ENCODE data around the gene TEX28. TPM values are rescaled to one million over a fixed set of nuclear protein-coding genes. Genes with fewer than 3 reads are reported as not detected.

Gene TEX28
- total RNA-seq, 1 experiment from 2014 or later: not detected

DNA sequence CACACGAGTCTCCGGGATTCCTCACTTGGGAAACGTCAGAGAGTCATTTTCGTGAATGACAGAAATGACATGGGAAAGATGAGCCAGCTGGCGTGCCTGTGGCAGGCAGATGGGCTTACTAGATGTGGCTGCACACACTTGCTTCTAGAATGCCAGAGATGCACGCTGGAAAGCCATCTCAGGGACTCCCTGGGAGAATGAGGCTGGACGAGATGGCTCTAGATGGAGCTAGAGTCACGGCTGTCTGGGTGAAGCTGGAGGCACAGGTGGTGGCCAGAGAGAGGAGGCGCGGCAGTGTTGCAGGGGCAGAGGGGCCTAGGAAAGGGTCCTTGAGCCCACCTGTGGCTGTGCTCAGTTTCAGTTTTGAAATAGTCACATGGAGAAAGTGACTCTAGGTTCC, 26.7 kb upstream of the TEX28 start:
- no peaks in the 10 kb centered on the region for H3K36me3 ChIP-seq
- H3K27me3 ChIP-seq: peaks cover 7% of the 10 kb centered on the region; the same call in 1 of the 2 replicates
- H3K27ac ChIP-seq: no peak overlapping the region
- peaks cover 7% of the 10 kb centered on the region for H3K4me1 ChIP-seq
- H3K9me3 ChIP-seq (replicated peaks): no peaks in the 10 kb centered on the region
- DNase-seq: peak in 1 of 2 experiments; percentile 9
- H3K4me3 ChIP-seq: no peak overlapping the region

- peaks cover 7% of the 10 kb centered on the region; the same call in 1 of the 2 replicates for H3K27me3 ChIP-seq
- H3K27ac ChIP-seq: no peak overlapping the region
- no peaks in the 10 kb centered on the region for H3K9me3 ChIP-seq (replicated peaks)
- no peaks in the 10 kb centered on the region for H3K36me3 ChIP-seq
- H3K4me3 ChIP-seq: no peak overlapping the region
- peaks cover 7% of the 10 kb centered on the region for H3K4me1 ChIP-seq
- DNase-seq: no peak
Observed at GRCh38 chrX:154321152-154321551, 26.2 kb upstream of the TEX28 start.

GRCh38 chrX:154320406-154320805, 25.5 kb upstream of the TEX28 start:
- Histone ChIP-seq H3K4me3 (no peak overlapping the region), H3K9me3 (replicated peaks) (no peaks in the 10 kb centered on the region), H3K27ac (no peak overlapping the region), H3K27me3 (peaks cover 7% of the 10 kb centered on the region; the same call in 1 of the 2 replicates), H3K36me3 (no peaks in the 10 kb centered on the region), H3K4me1 (peaks cover 6% of the 10 kb centered on the region)
- DNase-seq: no peak

DNA sequence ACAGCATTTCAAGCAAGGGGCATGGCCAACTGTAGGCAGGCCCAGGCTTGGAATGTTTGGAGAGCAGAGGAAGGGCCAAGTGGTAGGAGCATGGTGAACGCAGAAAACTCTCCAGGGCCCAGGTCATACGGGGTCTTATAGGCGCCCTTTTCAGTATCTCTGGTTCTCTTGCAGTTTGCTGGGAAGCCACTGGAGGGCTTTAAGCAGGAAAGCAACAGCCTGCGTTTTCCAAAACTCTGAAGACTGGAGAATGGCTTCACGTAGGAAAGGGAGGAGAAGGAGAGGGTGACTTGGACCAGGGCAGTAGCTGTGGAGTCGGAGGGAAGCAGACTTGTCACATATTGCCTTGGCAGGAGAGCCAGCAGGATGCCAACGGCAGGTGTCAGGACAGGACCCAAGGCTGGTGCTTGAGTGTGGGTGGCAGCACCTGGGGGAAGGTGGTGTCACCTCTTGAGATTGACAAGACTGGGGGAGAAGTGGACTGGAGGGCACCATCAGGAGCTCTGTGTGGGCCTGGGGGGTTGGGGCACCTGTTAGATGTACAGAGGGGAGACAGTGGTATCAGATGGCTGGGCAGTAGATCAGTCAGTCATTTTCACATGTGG, 22.6 kb upstream of the TEX28 start:
- no peaks in the 10 kb centered on the region for H3K27me3 ChIP-seq
- DNase-seq: peak in 1 of 2 experiments; percentile 27
- no peak overlapping the region for H3K27ac ChIP-seq
- H3K4me3 ChIP-seq: no peak overlapping the region
- no peaks in the 10 kb centered on the region for H3K9me3 ChIP-seq (replicated peaks)
- H3K4me1 ChIP-seq: no peaks in the 10 kb centered on the region
- H3K36me3 ChIP-seq: no peaks in the 10 kb centered on the region

GRCh38 chrX:154315416-154315815, 20.5 kb upstream of the TEX28 start:
- Histone ChIP-seq H3K9me3 (replicated peaks) (no peaks in the 10 kb centered on the region), H3K36me3 (no peaks in the 10 kb centered on the region), H3K27me3 (no peaks in the 10 kb centered on the region), H3K4me3 (no peak overlapping the region), H3K27ac (no peak overlapping the region), H3K4me1 (no peaks in the 10 kb centered on the region)
- DNase-seq: no peak

DNA sequence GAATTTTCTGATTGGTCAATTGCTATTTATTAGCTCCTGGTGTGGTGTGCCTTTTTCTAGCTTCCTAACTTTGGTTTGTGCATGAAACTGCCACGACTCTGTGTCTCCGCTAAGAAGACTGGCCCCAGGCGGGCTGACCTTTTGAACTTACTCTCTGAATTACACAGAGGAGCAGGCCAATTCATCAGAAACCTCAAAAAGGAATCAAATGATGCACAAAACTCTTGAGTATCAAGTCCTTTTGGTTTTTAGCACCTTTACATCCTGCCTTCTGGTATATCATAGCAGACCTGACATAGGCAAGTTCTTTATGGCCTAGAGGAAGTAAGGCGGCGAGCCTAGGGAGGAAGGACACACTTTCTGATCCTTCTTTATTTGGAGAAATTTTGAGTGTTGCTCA, 18.2 kb upstream of the TEX28 start:
- Histone ChIP-seq H3K9me3 (replicated peaks) (no peaks in the 10 kb centered on the region), H3K36me3 (no peaks in the 10 kb centered on the region), H3K27ac (no peak overlapping the region), H3K27me3 (no peaks in the 10 kb centered on the region), H3K4me1 (no peaks in the 10 kb centered on the region), H3K4me3 (no peak overlapping the region)
- DNase-seq: no peak

- no peak overlapping the region for H3K4me3 ChIP-seq
- H3K9me3 ChIP-seq (replicated peaks): no peaks in the 10 kb centered on the region
- DNase-seq: no peak
- no peaks in the 10 kb centered on the region for H3K4me1 ChIP-seq
- no peak overlapping the region for H3K27ac ChIP-seq
- no peaks in the 10 kb centered on the region for H3K27me3 ChIP-seq
- H3K36me3 ChIP-seq: no peaks in the 10 kb centered on the region
Observed at GRCh38 chrX:154312116-154312515, 17.2 kb upstream of the TEX28 start.

GRCh38 chrX:154310616-154311536, 16.0 kb upstream of the TEX28 start:
- no peaks in the 10 kb centered on the region for H3K9me3 ChIP-seq (replicated peaks)
- H3K27me3 ChIP-seq: no peaks in the 10 kb centered on the region
- no peak for DNase-seq
- H3K27ac ChIP-seq: no peak overlapping the region
- no peaks in the 10 kb centered on the region for H3K4me1 ChIP-seq
- no peak overlapping the region for H3K4me3 ChIP-seq
- no peaks in the 10 kb centered on the region for H3K36me3 ChIP-seq

- Histone ChIP-seq H3K4me1 (no peaks in the 10 kb centered on the region), H3K27me3 (no peaks in the 10 kb centered on the region), H3K9me3 (replicated peaks) (no peaks in the 10 kb centered on the region), H3K27ac (no peak overlapping the region), H3K36me3 (no peaks in the 10 kb centered on the region), H3K4me3 (no peak overlapping the region)
- DNase-seq: no peak
Observed at GRCh38 chrX:154309041-154309775, 14.3 kb upstream of the TEX28 start.

GRCh38 chrX:154308108-154308946, 13.4 kb upstream of the TEX28 start:
- no peak overlapping the region for H3K4me3 ChIP-seq
- peak; percentile 47 to 66 for DNase-seq

DNA sequence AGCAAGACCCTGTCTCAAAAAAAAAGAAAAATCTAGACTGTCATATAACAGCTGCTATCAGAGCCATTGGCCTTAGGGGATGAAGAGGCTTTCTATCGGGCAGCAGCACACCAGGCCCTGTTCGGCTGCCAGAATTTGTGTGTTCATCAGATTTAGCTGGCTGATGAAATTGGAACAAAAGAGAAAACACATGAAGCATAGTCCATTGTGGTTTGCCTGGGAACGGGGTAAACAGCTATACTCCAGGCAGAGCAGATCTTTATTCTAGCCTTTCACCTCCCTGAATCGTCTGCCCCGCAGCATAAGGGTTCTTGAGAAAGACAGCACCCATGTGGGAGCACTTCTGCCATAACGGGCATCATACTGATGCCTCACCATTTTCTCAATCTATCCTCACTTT, 12.3 kb upstream of the TEX28 start:
- H3K27me3 ChIP-seq: no peaks in the 10 kb centered on the region
- no peak overlapping the region for H3K27ac ChIP-seq
- no peaks in the 10 kb centered on the region for H3K4me1 ChIP-seq
- no peak overlapping the region for H3K4me3 ChIP-seq
- no peak for DNase-seq
- no peaks in the 10 kb centered on the region for H3K9me3 ChIP-seq (replicated peaks)
- H3K36me3 ChIP-seq: no peaks in the 10 kb centered on the region

More at GRCh38 chrX:154308108-154308946, 13.4 kb upstream of the TEX28 start:
- H3K9me3 ChIP-seq (replicated peaks): no peaks in the 10 kb centered on the region
- H3K4me1 ChIP-seq: no peaks in the 10 kb centered on the region
- H3K27ac ChIP-seq: no peak overlapping the region
- H3K36me3 ChIP-seq: no peaks in the 10 kb centered on the region
- H3K27me3 ChIP-seq: no peaks in the 10 kb centered on the region

- Histone ChIP-seq H3K4me1 (no peaks in the 10 kb centered on the region), H3K36me3 (no peaks in the 10 kb centered on the region), H3K4me3 (no peak overlapping the region), H3K27me3 (no peaks in the 10 kb centered on the region), H3K27ac (no peak overlapping the region), H3K9me3 (replicated peaks) (no peaks in the 10 kb centered on the region)
- DNase-seq: no peak
Observed at GRCh38 chrX:154305541-154306205, 10.7 kb upstream of the TEX28 start.

- no peaks in the 10 kb centered on the region for H3K4me1 ChIP-seq
- no peaks in the 10 kb centered on the region for H3K27me3 ChIP-seq
- no peak overlapping the region for H3K27ac ChIP-seq
- no peaks in the 10 kb centered on the region for H3K36me3 ChIP-seq
- DNase-seq: peak in 1 of 2 experiments; percentile 5
- no peaks in the 10 kb centered on the region for H3K9me3 ChIP-seq (replicated peaks)
- H3K4me3 ChIP-seq: no peak overlapping the region
Observed at GRCh38 chrX:154304846-154305245, 9.9 kb upstream of the TEX28 start.

GRCh38 chrX:154303476-154303875, 8.6 kb upstream of the TEX28 start:
- DNase-seq: no peak
- Histone ChIP-seq H3K27ac (no peak overlapping the region), H3K36me3 (no peaks in the 10 kb centered on the region), H3K9me3 (replicated peaks) (no peaks in the 10 kb centered on the region), H3K27me3 (no peaks in the 10 kb centered on the region), H3K4me1 (no peaks in the 10 kb centered on the region), H3K4me3 (no peak overlapping the region)

Data from SJCRH30 (cell line).